Astrocyte of the spinal cord (primary cell): ENCODE data around the gene CCR8.

Experiments
- DNase-seq: peaks from one replicate; pipeline ENCODE4 v3.0.0; 2011; ENCODE audit warnings: low read depth, low spot score
- H3K4me3 ChIP-seq: 2 replicates; pipeline ENCODE4 v1.5.1; 2011; ENCODE audit warnings: low read depth, mild to moderate bottlenecking, low read length, moderate library complexity
- CTCF ChIP-seq: IDR thresholded peaks from 2 replicates; pipeline ENCODE4 v1.5.1; 2012; ENCODE audit warnings: low read depth, mild to moderate bottlenecking, low read length, inconsistent platforms
- in situ Hi-C: cut with HindIII; loops from 2 replicates; pipeline ENCODE4 v1.10.0; 2017; ENCODE audit warnings: low sequenced_read_pairs

Gene CCR8

GRCh38 chr3:39322936-39323335 is 6.6 kb upstream of the CCR8 start:
- no peak for TF ChIP-seq CTCF
- in situ Hi-C loops: no loop called here
- no peak overlapping the region for H3K4me3 ChIP-seq
- no peak for DNase-seq

GRCh38 chr3:39323494-39323893 is 6.0 kb upstream of the CCR8 start:
- no peak overlapping the region for H3K4me3 ChIP-seq
- no peak for DNase-seq
- TF ChIP-seq CTCF: no peak
- in situ Hi-C loops: no loop called here

GRCh38 chr3:39325236-39325635 is 4.3 kb upstream of the CCR8 start:
- no peak for DNase-seq
- TF ChIP-seq CTCF: no peak

GRCh38 chr3:39327053-39327745 is 2.3 kb upstream of the CCR8 start:
- no peak overlapping the region for H3K4me3 ChIP-seq
- no peak for DNase-seq
- TF ChIP-seq CTCF: no peak
- in situ Hi-C loops: no loop called here

More at GRCh38 chr3:39325236-39325635, 4.3 kb upstream of the CCR8 start:
- in situ Hi-C loops: no loop called here
- H3K4me3 ChIP-seq: no peak overlapping the region

GRCh38 chr3:39327746-39328349 is 1.7 kb upstream of the CCR8 start:
- no peak for TF ChIP-seq CTCF
- DNase-seq: no peak
- in situ Hi-C loops: no loop called here
- H3K4me3 ChIP-seq: no peak overlapping the region

- in situ Hi-C loops: no loop called here
- H3K4me3 ChIP-seq: no peak overlapping the region
- DNase-seq: no peak
Measured at GRCh38 chr3:39330824-39331223, 1.3 kb downstream of the CCR8 start.

More at GRCh38 chr3:39330824-39331223, 1.3 kb downstream of the CCR8 start:
- no peak for TF ChIP-seq CTCF
